Stimulated activated CD4-positive, alpha-beta T cell treated with anti-CD3 and anti-CD28 coated beads, TNF-alpha, amount 100 ng/mL, for 4 hours (primary cell): Measurements from ENCODE around the gene CST7.

Experiments used
- DNase-seq, 3 experiments: peaks; one replicate each; pipeline ENCODE4 v3.0.0-alpha.2; 2020; ENCODE audit warnings: low read depth in 3 of 3

CST7 gene

GRCh38 chr20:24964506-24964840 lies 15.4 kb downstream of the CST7 start:
- DNase-seq: no peak

- no peak for DNase-seq
Measured at GRCh38 chr20:24965065-24965919, 16.2 kb downstream of the CST7 start.

GRCh38 chr20:24966317-24967012 lies 17.4 kb downstream of the CST7 start:
- DNase-seq: no peak

- no peak for DNase-seq
Measured at GRCh38 chr20:24968278-24968800, 19.3 kb downstream of the CST7 start.

- DNase-seq: no peak
Measured at GRCh38 chr20:24969186-24970029, 20.3 kb downstream of the CST7 start.

- DNase-seq: no peak
Measured at GRCh38 chr20:24970030-24970553, 21.0 kb downstream of the CST7 start.

- DNase-seq: no peak
Measured at GRCh38 chr20:24970754-24971153, 21.7 kb downstream of the CST7 start.

- DNase-seq: no peak
Measured at GRCh38 chr20:24971376-24972101, 22.5 kb downstream of the CST7 start.

GRCh38 chr20:24972341-24972740 lies 23.3 kb downstream of the CST7 start:
- no peak for DNase-seq

- DNase-seq: no peak
Measured at GRCh38 chr20:24977336-24977735, 28.3 kb downstream of the CST7 start.

- no peak for DNase-seq
Measured at GRCh38 chr20:24977797-24978196, 28.7 kb downstream of the CST7 start.

GRCh38 chr20:24978513-24978912 lies 29.4 kb downstream of the CST7 start:
- no peak for DNase-seq

GRCh38 chr20:24979036-24979960 lies 30.2 kb downstream of the CST7 start:
- no peak for DNase-seq

GRCh38 chr20:24980291-24981053 lies 31.4 kb downstream of the CST7 start:
- DNase-seq: no peak

GRCh38 chr20:24981282-24981681 lies 32.2 kb downstream of the CST7 start:
- DNase-seq: no peak

GRCh38 chr20:24981790-24982189 lies 32.7 kb downstream of the CST7 start:
- DNase-seq: no peak

GRCh38 chr20:24983896-24984295 lies 34.8 kb downstream of the CST7 start:
- DNase-seq: no peak

- DNase-seq: no peak
Measured at GRCh38 chr20:24984961-24985640, 36.0 kb downstream of the CST7 start.

GRCh38 chr20:24985802-24986201 lies 36.7 kb downstream of the CST7 start:
- DNase-seq: no peak
